Dendritic cell treated with granulocyte-macrophage colony-stimulating factor and Interleukin-4, amounts not matched to agents 40 ng/mL and 50 ng/mL, for 4 days (primary cell): Measurements from ENCODE around the gene SH3BGRL.
A peak's percentile ranks its signal among the peaks of the same experiment; 100 is the strongest.
"Not testable (repeated sequence)": the region's sequence is repeated elsewhere in the genome, so short reads cannot be mapped to it uniquely, and the experiment has no call there.

Experiments used
- H3K27ac Mint-ChIP-seq: one replicate; pipeline ENCODE4 v1.8.0; 2022; ENCODE audit warnings: mild to moderate bottlenecking, mixed read lengths
- H3K27me3 Mint-ChIP-seq: one replicate; pipeline ENCODE4 v1.8.0; 2022; ENCODE audit warnings: mild to moderate bottlenecking, mixed read lengths
- H3K36me3 Mint-ChIP-seq: one replicate; pipeline ENCODE4 v1.8.0; 2022; ENCODE audit warnings: low read depth, mixed read lengths
- H3K4me1 Mint-ChIP-seq: one replicate; pipeline ENCODE4 v1.8.0; 2022; ENCODE audit warnings: low read depth, mixed read lengths
- H3K4me3 Mint-ChIP-seq: one replicate; pipeline ENCODE4 v1.8.0; 2022; ENCODE audit warnings: mild to moderate bottlenecking, moderate library complexity, mixed read lengths
- H3K9me3 Mint-ChIP-seq: one replicate; pipeline ENCODE4 v1.8.0; 2022; ENCODE audit warnings: mixed read lengths
- intact Hi-C: fragments of 100-400 bp; cut with micrococcal nuclease; formaldehyde crosslinking; loops from one replicate; pipeline ENCODE4 v1.15.0; 2022

SH3BGRL gene

GRCh38 chrX:81286075-81286474 lies 84.2 kb downstream of the SH3BGRL start:
- Mint-ChIP-seq H3K36me3 (peaks cover 52% of the 10 kb centered on the region), H3K4me3 (no peak overlapping the region), H3K9me3 (peaks cover 34% of the 10 kb centered on the region), H3K27ac (no peak overlapping the region), H3K4me1 (no peaks in the 10 kb centered on the region), H3K27me3 (no peaks in the 10 kb centered on the region)
- intact Hi-C loops, result no loop called here

DNA sequence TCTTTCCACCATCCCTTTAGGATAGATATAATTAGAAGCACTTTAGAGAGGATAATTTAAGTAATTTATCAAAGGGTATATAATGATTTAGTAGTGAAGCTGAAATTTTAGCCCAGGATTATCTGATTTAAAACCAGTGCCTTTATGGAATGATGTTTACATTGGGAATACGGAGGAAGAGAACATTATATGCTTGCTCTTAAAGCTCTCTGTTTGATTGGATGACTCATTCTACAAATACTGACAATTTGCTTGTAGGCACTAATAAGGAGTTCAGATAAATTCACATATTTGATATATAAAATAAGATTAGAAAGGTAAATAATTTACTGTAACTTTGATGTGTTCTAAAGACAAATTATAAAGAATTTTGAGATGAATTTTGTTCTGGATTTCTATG lies 84.7 kb downstream of the SH3BGRL start:
- Mint-ChIP-seq H3K4me3 (no peak overlapping the region), H3K36me3 (peaks cover 52% of the 10 kb centered on the region), H3K9me3 (peaks cover 33% of the 10 kb centered on the region), H3K27me3 (no peaks in the 10 kb centered on the region), H3K27ac (no peak overlapping the region), H3K4me1 (no peaks in the 10 kb centered on the region)
- intact Hi-C loops, result no loop called here

- Mint-ChIP-seq H3K9me3 (peaks cover 19% of the 10 kb centered on the region), H3K27me3 (no peaks in the 10 kb centered on the region), H3K4me1 (no peaks in the 10 kb centered on the region), H3K4me3 (no peak overlapping the region), H3K36me3 (peaks cover 75% of the 10 kb centered on the region), H3K27ac (no peak overlapping the region)
- intact Hi-C loops, result no loop called here
Measured at GRCh38 chrX:81291996-81292395, 90.1 kb downstream of the SH3BGRL start.

GRCh38 chrX:81294101-81294500 lies 92.2 kb downstream of the SH3BGRL start:
- Mint-ChIP-seq H3K4me1 (no peaks in the 10 kb centered on the region), H3K27me3 (no peaks in the 10 kb centered on the region), H3K4me3 (no peak overlapping the region), H3K27ac (no peak overlapping the region), H3K9me3 (peaks cover 19% of the 10 kb centered on the region), H3K36me3 (peaks cover 68% of the 10 kb centered on the region)
- intact Hi-C loops, result no loop called here

DNA sequence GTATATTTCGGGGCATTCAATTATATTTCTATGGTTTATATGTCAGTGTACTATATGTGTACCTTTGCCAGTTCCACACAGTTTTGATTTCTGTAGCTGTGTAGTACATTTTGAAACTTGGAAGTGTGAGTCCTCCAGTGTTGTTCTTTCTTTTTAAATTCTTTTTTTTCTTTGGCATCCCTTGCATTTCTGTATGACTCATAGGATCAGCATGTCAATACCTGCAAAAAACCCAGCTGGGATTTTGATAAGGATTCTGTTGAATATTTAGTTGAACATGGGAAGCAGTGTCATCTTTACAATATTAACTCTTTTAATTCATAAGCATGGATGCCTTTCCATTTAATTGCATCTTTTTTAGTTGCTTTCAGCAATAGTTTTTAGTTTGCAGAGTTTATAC lies 100.0 kb downstream of the SH3BGRL start:
- Mint-ChIP-seq H3K27ac (no peak overlapping the region), H3K4me3 (no peak overlapping the region), H3K4me1 (peaks cover 11% of the 10 kb centered on the region), H3K27me3 (no peaks in the 10 kb centered on the region), H3K36me3 (peaks cover 22% of the 10 kb centered on the region), H3K9me3 (no peaks in the 10 kb centered on the region)
- intact Hi-C loops, result no loop called here

GRCh38 chrX:81304563-81304962 lies 102.7 kb downstream of the SH3BGRL start:
- Mint-ChIP-seq H3K36me3 (peaks cover 18% of the 10 kb centered on the region), H3K9me3 (no peaks in the 10 kb centered on the region), H3K27ac (no peak overlapping the region), H3K27me3 (no peaks in the 10 kb centered on the region), H3K4me3 (no peak overlapping the region), H3K4me1 (peaks cover 20% of the 10 kb centered on the region)
- intact Hi-C loops, result no loop called here

- peaks cover 15% of the 10 kb centered on the region for H3K36me3 Mint-ChIP-seq
- peaks cover 20% of the 10 kb centered on the region for H3K4me1 Mint-ChIP-seq
- H3K27me3 Mint-ChIP-seq, result no peaks in the 10 kb centered on the region
- H3K4me3 Mint-ChIP-seq, result no peak overlapping the region
- intact Hi-C loops, result no loop called here
- no peaks in the 10 kb centered on the region for H3K9me3 Mint-ChIP-seq
- no peak overlapping the region for H3K27ac Mint-ChIP-seq
Measured at GRCh38 chrX:81305240-81305639, 103.3 kb downstream of the SH3BGRL start.

GRCh38 chrX:81308086-81308829 lies 106.4 kb downstream of the SH3BGRL start:
- H3K27me3 Mint-ChIP-seq, result no peaks in the 10 kb centered on the region
- peaks cover 27% of the 10 kb centered on the region for H3K36me3 Mint-ChIP-seq
- H3K27ac Mint-ChIP-seq, result no peak overlapping the region
- intact Hi-C loops, result no loop called here
- H3K9me3 Mint-ChIP-seq, result no peaks in the 10 kb centered on the region
- H3K4me1 Mint-ChIP-seq, result peaks cover 20% of the 10 kb centered on the region
- H3K4me3 Mint-ChIP-seq, result no peak overlapping the region

DNA sequence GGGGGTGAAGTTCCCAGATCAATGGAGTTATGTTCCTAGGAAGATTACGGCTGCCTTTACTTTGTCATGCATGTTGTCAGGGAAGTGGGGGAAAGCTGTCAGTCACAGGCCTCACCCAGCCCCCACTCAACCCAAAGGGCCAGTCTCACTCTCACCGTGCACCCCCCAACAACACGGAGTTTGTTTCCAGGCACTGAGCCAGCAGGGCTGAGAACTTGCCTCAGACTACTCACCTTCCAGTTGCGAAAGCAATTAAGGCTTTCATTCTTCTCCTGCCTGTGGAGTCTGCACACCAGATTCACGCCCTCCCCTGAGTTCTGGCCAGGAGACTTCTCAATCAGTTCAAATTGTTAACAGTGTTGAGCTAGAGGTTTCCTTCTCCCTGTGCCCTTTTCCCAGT lies 114.3 kb downstream of the SH3BGRL start:
- Mint-ChIP-seq H3K36me3 (peaks cover 51% of the 10 kb centered on the region), H3K9me3 (no peaks in the 10 kb centered on the region), H3K27me3 (no peaks in the 10 kb centered on the region), H3K27ac (peak overlapping the region; percentile 17), H3K4me3 (no peak overlapping the region), H3K4me1 (peaks cover 22% of the 10 kb centered on the region)
- intact Hi-C loops, result no loop called here

DNA sequence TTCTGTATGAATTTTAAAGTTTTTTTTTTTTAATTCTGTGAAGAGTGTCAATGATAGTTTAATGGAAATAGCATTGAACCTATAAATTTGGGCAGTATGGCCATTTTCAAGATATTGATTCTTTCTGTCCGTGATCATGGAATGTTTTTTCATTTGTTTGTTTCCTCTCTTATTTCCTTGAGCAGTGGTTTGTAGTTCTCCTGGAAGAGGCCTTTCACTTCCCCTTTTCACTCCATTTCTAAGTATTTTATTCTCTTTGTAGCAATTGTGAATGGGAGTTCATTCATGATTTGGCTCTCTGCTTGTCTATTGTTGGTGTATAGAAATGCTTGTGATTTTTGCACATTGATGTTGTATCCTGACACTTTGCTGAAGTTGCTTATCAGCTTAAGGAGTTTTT lies 129.8 kb downstream of the SH3BGRL start:
- peaks cover 42% of the 10 kb centered on the region for H3K36me3 Mint-ChIP-seq
- peaks cover 15% of the 10 kb centered on the region for H3K4me1 Mint-ChIP-seq
- peaks cover 13% of the 10 kb centered on the region for H3K9me3 Mint-ChIP-seq
- intact Hi-C loops, H3K4me3 Mint-ChIP-seq, H3K27me3 Mint-ChIP-seq, H3K27ac Mint-ChIP-seq: not testable (repeated sequence)

DNA sequence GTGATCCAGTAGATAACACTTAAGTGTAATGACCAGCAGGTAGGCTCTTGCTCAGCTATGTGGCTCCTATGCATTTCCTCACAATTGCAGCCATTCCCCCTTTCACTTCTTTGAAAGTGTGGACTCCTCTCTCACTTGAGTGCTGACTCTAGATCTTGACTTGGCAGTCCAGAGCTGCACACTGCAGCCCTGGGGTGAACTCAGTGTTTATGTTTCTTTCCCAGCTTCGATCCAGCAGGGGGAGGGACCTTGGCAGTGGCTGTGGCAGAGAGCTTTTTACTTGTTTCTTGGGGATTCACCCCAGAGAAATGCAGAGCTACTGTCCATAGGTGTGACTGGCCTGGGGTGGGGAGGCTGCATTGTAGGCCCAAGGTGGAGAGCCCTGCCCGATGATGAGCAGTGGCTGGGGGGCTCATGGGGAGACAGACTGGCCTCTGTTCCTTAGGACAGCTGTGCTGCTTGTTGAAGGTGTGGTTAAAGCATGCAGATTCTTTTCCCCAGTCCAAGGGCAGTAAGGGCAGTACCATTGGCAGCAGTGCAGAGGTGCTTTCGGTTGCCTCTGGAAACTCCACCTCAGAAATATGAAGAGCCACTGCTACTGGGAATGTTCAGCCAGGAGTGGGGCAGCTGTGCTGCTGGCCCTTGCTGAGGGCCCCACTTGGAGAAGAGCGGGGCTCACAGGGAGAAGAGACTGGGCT lies 134.7 kb downstream of the SH3BGRL start:
- no peaks in the 10 kb centered on the region for H3K27me3 Mint-ChIP-seq
- H3K36me3 Mint-ChIP-seq, result peaks cover 53% of the 10 kb centered on the region
- no peak overlapping the region for H3K4me3 Mint-ChIP-seq
- intact Hi-C loops, result no loop called here
- H3K9me3 Mint-ChIP-seq, result peaks cover 13% of the 10 kb centered on the region
- H3K4me1 Mint-ChIP-seq, result peaks cover 7% of the 10 kb centered on the region
- no peak overlapping the region for H3K27ac Mint-ChIP-seq

DNA sequence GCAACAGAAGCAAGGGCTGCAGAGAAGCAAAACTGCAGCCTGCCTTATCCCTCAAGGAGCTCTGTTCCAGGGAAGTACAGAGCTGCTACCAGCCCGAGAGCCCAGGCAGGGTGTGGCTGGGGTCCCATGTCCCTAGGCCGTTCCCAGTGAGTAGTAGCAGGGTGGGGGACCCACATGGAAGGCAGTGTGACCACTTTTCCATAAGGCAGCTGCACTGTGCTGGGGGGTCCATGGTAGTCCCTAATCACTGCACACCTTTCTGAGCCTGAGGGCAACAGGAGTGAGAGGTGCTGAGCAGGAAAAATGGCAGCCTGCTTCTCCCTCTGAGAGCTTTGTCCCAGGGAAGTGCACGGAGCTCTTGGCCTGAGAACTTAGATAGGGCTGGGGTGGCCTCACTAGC lies 135.9 kb downstream of the SH3BGRL start:
- Mint-ChIP-seq H3K4me1 (no peaks in the 10 kb centered on the region), H3K27me3 (no peaks in the 10 kb centered on the region), H3K36me3 (peaks cover 53% of the 10 kb centered on the region), H3K9me3 (peaks cover 13% of the 10 kb centered on the region), H3K4me3 (no peak overlapping the region), H3K27ac (no peak overlapping the region)
- intact Hi-C loops, result no loop called here

DNA sequence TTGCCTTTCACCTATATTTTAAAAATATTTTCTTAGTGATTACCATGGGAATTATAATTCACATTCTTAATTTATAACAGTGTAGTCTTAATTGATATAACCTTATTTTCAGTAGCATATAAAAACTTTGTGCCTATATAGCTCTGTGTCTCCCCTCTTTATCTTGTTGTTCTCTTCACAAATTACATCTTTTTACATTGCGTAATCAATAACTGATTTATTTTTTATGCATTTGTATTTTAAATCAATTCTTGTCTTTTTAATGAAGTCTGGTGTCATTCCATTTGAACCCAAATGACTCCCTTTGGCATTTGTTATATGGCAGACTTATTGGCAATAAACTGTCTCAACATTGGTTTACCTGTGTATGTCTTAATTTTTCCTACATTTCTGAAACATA lies 137.0 kb downstream of the SH3BGRL start:
- Mint-ChIP-seq H3K27ac (no peak overlapping the region), H3K4me3 (no peak overlapping the region), H3K4me1 (no peaks in the 10 kb centered on the region), H3K9me3 (peaks cover 13% of the 10 kb centered on the region), H3K27me3 (no peaks in the 10 kb centered on the region), H3K36me3 (peaks cover 52% of the 10 kb centered on the region)
- intact Hi-C loops, result no loop called here

GRCh38 chrX:81345296-81345695 lies 143.4 kb downstream of the SH3BGRL start:
- H3K9me3 Mint-ChIP-seq, H3K27ac Mint-ChIP-seq, H3K4me3 Mint-ChIP-seq, intact Hi-C loops, H3K27me3 Mint-ChIP-seq: not testable (repeated sequence)
- H3K4me1 Mint-ChIP-seq, result peaks cover 29% of the 10 kb centered on the region
- H3K36me3 Mint-ChIP-seq, result peaks cover 35% of the 10 kb centered on the region
